IPS-NIHi7 (cell line): ENCODE measurements around the gene CRAT.

Experiments
- DNase-seq: peaks from one replicate; pipeline ENCODE4 v3.0.0; 2012; ENCODE audit warnings: mixed read lengths; ENCODE audit errors: extremely low spot score

The CRAT gene

GRCh38 chr9:129064499-129064908 is 46.1 kb downstream of the CRAT start:
- DNase-seq: no peak

- no peak for DNase-seq
Observed at GRCh38 chr9:129063061-129063460, 47.5 kb downstream of the CRAT start.

- no peak for DNase-seq
Observed at GRCh38 chr9:129060991-129061390, 49.6 kb downstream of the CRAT start.

GRCh38 chr9:129059796-129060785 is 50.5 kb downstream of the CRAT start:
- no peak for DNase-seq

GRCh38 chr9:129058965-129059795 is 51.4 kb downstream of the CRAT start:
- DNase-seq: no peak

- no peak for DNase-seq
Observed at GRCh38 chr9:129054163-129054851, 56.3 kb downstream of the CRAT start.

- DNase-seq: no peak
Observed at GRCh38 chr9:129053020-129053419, 57.6 kb downstream of the CRAT start.

- DNase-seq: no peak
Observed at GRCh38 chr9:129052592-129052991, 58.0 kb downstream of the CRAT start.
